Heart left ventricle (tissue), 16 donors: ENCODE measurements around the gene RAB4B. TPM values are rescaled to one million over a fixed set of nuclear protein-coding genes. Genes with fewer than 3 reads are reported as not detected.

Source experiments
- ATAC-seq, 4 donors: fragments of 200-7000 bp; cut with Tn5 transposase; one replicate each; pipeline ENCODE4 v1.9.1; 2020 to 2022; ENCODE audit warnings: moderate library complexity in 4 of 4, mild to moderate bottlenecking in 3 of 4, moderate number of reproducible peaks in 1 of 4
- DNase-seq, 5 donors: peaks; one replicate each; pipeline ENCODE4 v3.0.0-alpha.2; 2020
- H3K27ac ChIP-seq, 12 donors: fragments of 200-600 bp; sonication (generic) in 4 of 12; one replicate each; pipeline versions ENCODE4 v1.5.0 to v1.8.0; 2016 to 2022; ENCODE audit warnings: mild to moderate bottlenecking in 2 of 12
- H3K27me3 ChIP-seq, 9 donors: fragments of 200-600 bp; sonication (generic) in 2 of 9; one replicate each; pipeline versions ENCODE4 v1.5.1 to v1.8.0; 2016 to 2022; ENCODE audit warnings: mild to moderate bottlenecking in 3 of 9
- H3K36me3 ChIP-seq, 9 donors: fragments of 200-600 bp; sonication (generic) in 2 of 9; one replicate each; pipeline versions ENCODE4 v1.5.0 to v1.8.0; 2018 to 2022; ENCODE audit warnings: mild to moderate bottlenecking in 2 of 9
- H3K4me1 ChIP-seq, 12 donors: fragments of 200-600 bp; sonication (generic) in 4 of 12; one replicate each; pipeline versions ENCODE4 v1.5.0 to v1.8.0; 2016 to 2022; ENCODE audit warnings: mild to moderate bottlenecking in 3 of 12
- H3K4me3 ChIP-seq, 12 donors: fragments of 200-600 bp; sonication (generic) in 4 of 12; one replicate each; pipeline versions ENCODE4 v1.5.0 to v1.8.0; 2017 to 2022; ENCODE audit warnings: mild to moderate bottlenecking in 9 of 12, moderate library complexity in 4 of 12
- H3K9me3 ChIP-seq, 12 donors: fragments of 200-600 bp; sonication (generic) in 4 of 12; one replicate each; pipeline versions ENCODE4 v1.5.0 to v1.8.0; 2016 to 2022; ENCODE audit warnings: mild to moderate bottlenecking in 1 of 12
- CTCF ChIP-seq, 12 donors: fragments of 200-600 bp; sonication (generic) in 4 of 12; IDR thresholded peaks; one replicate each; pipeline versions ENCODE4 v1.5.0 to v1.8.0; 2018 to 2022; ENCODE audit warnings: antibody characterized with exemption in 12 of 12, mild to moderate bottlenecking in 5 of 12
- POLR2A ChIP-seq, 2 donors: fragments of 450-650 bp; IDR thresholded peaks; one replicate each; pipeline ENCODE4 v1.6.1; 2017; ENCODE audit warnings: antibody characterized with exemption in 2 of 2, mild to moderate bottlenecking in 2 of 2, moderate library complexity in 2 of 2
- WGBS, 4 donors: extraction: QIAGEN DNeasy Blood & Tissue Kit in 2 of 4; methylation state at CpG; one replicate each; pipeline versions ENCODE4 v1.1.5 to v1.1.7; 2013 to 2018; 5-methylcytosine and 5-hydroxymethylcytosine counted together
- intact Hi-C, 10 donors: fragments of 100-400 bp; cut with DNase I; formaldehyde crosslinking; loops; one replicate each; pipeline versions ENCODE4 v1.11.1 to v1.14.2; 2022
- polyA plus RNA-seq, 2 donors: library from polyadenylated mRNA; stranded (reverse); fragments of 200-250 nt; gene quantifications; one replicate each; pipeline ENCODE4 v1.2.3, GENCODE V29; 2013
- total RNA-seq, 9 donors: library from RNA; depleted of rRNA in 2 of 9; stranded (reverse); fragments of >200 nt in 2 of 9; fragmentation: NEBNext Ultra II Directional in 3 of 9; extraction: Animal tissue kit (Norgen Biotek cat#: 25700) in 3 of 9; gene quantifications; one replicate each; pipeline versions ENCODE4 v1.1.0 to v1.2.4, GENCODE V29; 2016 to 2023
- donor health status: ischemic (EF 13 %, LVEDD 7.1; RV severe dilation, severe dysfunction).
- donor health status: healthy with polysubstance abuse.
- donor health status: DM: no; HTN: yes; CAD: no.
- donor health status: DM: no; HTN: no; CAD: no.
- donor health status: ischemic (EF 25% LVEDD 6.9; RV normal size, moderate dysfunction).
- donor health status: ischemic (EF 25% LVEDD 5.7; RV mildly dilated, moderate dysfunction).
- donor health status: healthy.
- donor health status: DM: yes; HTN: yes; CAD: no.
- donor health status: ischemic (EF 35%, LVEDD 5.7; RV mildly dilated, moderate dysfunction).
- donor health status: nonischemic (EF 11% LVEDD 7.7; RV severe dilation, severe dysfunction).
- donor health status: DM: yes; HTN: yes; CAD: no.
- donor health status: PGD.
- donor health status: ischemic (EF 29% LVEDD 5.4; RV normal size, mild dysfunction).
- donor health status: nonischemic (EF 23%, LVEDD 6.1; RV moderate dilation, normal function).

The RAB4B gene
- total and polyA plus RNA-seq, 11 donors: 12.3 to 50.1 (median 17.2) TPM

- H3K27ac ChIP-seq: no peak overlapping the region
- H3K27me3 ChIP-seq: no peaks in the 10 kb centered on the region
- peaks cover 0 to 25% (median 13%) of the 10 kb centered on the region in 12 donors for H3K4me1 ChIP-seq
- ATAC-seq: no peak
- H3K9me3 ChIP-seq: no peaks in the 10 kb centered on the region
- intact Hi-C loops: loop anchor here in 1 of 10 donors (5.0 kb wide), 1 partner anchor 67 kb away; no protein-coding TSS in a partner anchor
- TF ChIP-seq POLR2A (IDR thresholded peaks at IDR 0.05) (no peak), CTCF (IDR thresholded peaks at IDR 0.05) (no peak)
- H3K36me3 ChIP-seq: peaks cover 0 to 66% (median 56%) of the 10 kb centered on the region in 9 donors
- DNase-seq: no peak
- H3K4me3 ChIP-seq: no peak overlapping the region
- 85 to 87% (median 86%) methylated on average over 21 to 22 of the region's 22 CpGs for WGBS, 4 donors
These were observed 38.8 kb upstream of the RAB4B start for GRCh38 chr19:40739030-40739839.

- 78 to 89% (median 84%) methylated on average over 4 to 16 of the region's 16 CpGs for WGBS, 4 donors
- peak in 2 of 4 donors; percentile 5 for ATAC-seq
These were observed 38.0 kb upstream of the RAB4B start for GRCh38 chr19:40739871-40740703.

GRCh38 chr19:40740747-40741146 lies 37.3 kb upstream of the RAB4B start:
- Histone ChIP-seq H3K9me3 (no peaks in the 10 kb centered on the region), H3K27ac (peak overlapping the region in 11 of 12 donors; percentile 3 to 74 (median 60)), H3K4me3 (peak overlapping the region in 1 of 12 donors; percentile 4), H3K27me3 (no peaks in the 10 kb centered on the region), H3K36me3 (peaks cover 0 to 51% (median 41%) of the 10 kb centered on the region in 9 donors), H3K4me1 (peaks cover 0 to 28% (median 13%) of the 10 kb centered on the region in 12 donors)
- no peak for TF ChIP-seq POLR2A (IDR thresholded peaks at IDR 0.05)
- no peak for TF ChIP-seq CTCF (IDR thresholded peaks at IDR 0.05)
- WGBS, 4 donors: 43 to 64% (median 51%) methylated on average over 5 to 6 of the region's 6 CpGs
- DNase-seq (peak in 4 of 5 donors; percentile 45 to 78 (median 62)), ATAC-seq (peak; percentile 80 to 89 (median 84))
- intact Hi-C loops: no loop called here

More at GRCh38 chr19:40739871-40740703, 38.0 kb upstream of the RAB4B start:
- Histone ChIP-seq H3K36me3 (peaks cover 0 to 57% (median 47%) of the 10 kb centered on the region in 9 donors), H3K4me3 (peak overlapping the region in 1 of 12 donors; percentile 4), H3K4me1 (peaks cover 0 to 25% (median 13%) of the 10 kb centered on the region in 12 donors), H3K9me3 (no peaks in the 10 kb centered on the region), H3K27ac (peak overlapping the region in 10 of 12 donors; percentile 3 to 74 (median 58)), H3K27me3 (no peaks in the 10 kb centered on the region)
- intact Hi-C loops: loop anchor here in 1 of 10 donors (5.0 kb wide), 1 partner anchor 68 kb away; no protein-coding TSS in a partner anchor
- no peak for DNase-seq
- TF ChIP-seq POLR2A (IDR thresholded peaks at IDR 0.05) (no peak), CTCF (IDR thresholded peaks at IDR 0.05) (no peak)
